Lung (tissue), 16 donors: Measurements from ENCODE around the gene EHD4. TPM values are rescaled to one million over a fixed set of nuclear protein-coding genes. Genes with fewer than 3 reads are reported as not detected.
A peak's percentile ranks its signal among the peaks of the same experiment; 100 is the strongest.

ENCODE experiments used
- ATAC-seq: fragments of 200-7000 bp; cut with Tn5 transposase; one replicate; pipeline ENCODE4 v1.9.1; 2020; ENCODE audit warnings: moderate number of reproducible peaks; ENCODE audit not compliant: insufficient read depth, low FRiP score
- DNase-seq, 3 donors: peaks; one replicate each; pipeline ENCODE4 v3.0.0-alpha.2; 2013 to 2017
- H3K27ac ChIP-seq, 2 donors: one replicate each; pipeline ENCODE4 v1.5.1; 2013; ENCODE audit warnings: mild to moderate bottlenecking in 2 of 2, moderate library complexity in 2 of 2, control low read depth in 1 of 2, inconsistent platforms in 1 of 2, low read depth in 1 of 2, low read length in 1 of 2
- H3K27me3 ChIP-seq, 3 donors: one replicate each; pipeline ENCODE4 v1.5.1; 2013; ENCODE audit warnings: low read length in 2 of 3; ENCODE audit not compliant: control insufficient read depth in 3 of 3, insufficient read depth in 3 of 3
- H3K36me3 ChIP-seq, 4 donors: one replicate each; pipeline ENCODE4 v1.5.1; 2013; ENCODE audit warnings: low read length in 4 of 4, mild to moderate bottlenecking in 1 of 4, moderate library complexity in 1 of 4; ENCODE audit not compliant: control insufficient read depth in 4 of 4, insufficient read depth in 4 of 4
- H3K4me1 ChIP-seq, 5 donors: one replicate each; pipeline ENCODE4 v1.5.1; 2013; ENCODE audit warnings: low read length in 5 of 5, mild to moderate bottlenecking in 2 of 5, moderate library complexity in 1 of 5; ENCODE audit not compliant: control insufficient read depth in 5 of 5, insufficient read depth in 5 of 5
- H3K4me3 ChIP-seq: one replicate; pipeline ENCODE4 v1.5.1; 2013; ENCODE audit warnings: mild to moderate bottlenecking, control low read depth, moderate library complexity
- H3K9ac ChIP-seq, 2 donors: one replicate each; pipeline ENCODE4 v1.5.1; 2013; ENCODE audit warnings: low read length in 2 of 2, control low read depth in 1 of 2; ENCODE audit not compliant: insufficient read depth in 1 of 2
- H3K9me3 ChIP-seq, 4 donors: one replicate each; pipeline ENCODE4 v1.5.1; 2013; ENCODE audit warnings: low read length in 3 of 4, mild to moderate bottlenecking in 1 of 4, moderate library complexity in 1 of 4; ENCODE audit not compliant: control insufficient read depth in 4 of 4, insufficient read depth in 3 of 4
- CTCF ChIP-seq: IDR thresholded peaks from 2 replicates; pipeline ENCODE4 v1.5.1; 2012; ENCODE audit warnings: mild to moderate bottlenecking; ENCODE audit errors: control extremely low read depth, extremely low read depth
- WGBS, 2 donors: extraction: QIAGEN DNeasy Blood & Tissue Kit; methylation state at CpG; one replicate each; pipeline ENCODE4 v1.1.7; 2013; 5-methylcytosine and 5-hydroxymethylcytosine counted together
- long read RNA-seq, 5 donors: transcript quantifications; one replicate each; lab custom pipeline, GENCODE V29; 2026
- polyA plus RNA-seq, 2 donors: library from polyadenylated mRNA; stranded (reverse); fragments of 200-250 nt; gene quantifications; one replicate each; pipeline ENCODE4 v1.2.1, GENCODE V29; 2013
- total RNA-seq, 2 donors: library from RNA; depleted of rRNA in 1 of 2; stranded (reverse); fragments of >200 nt in 1 of 2; gene quantifications; one replicate each; pipeline ENCODE4 v1.2.1, GENCODE V29; 2014 to 2021
- donor health status: control.
- donor health status: control.
- donor health status: Bipolar disorder and iron deficiency.
- donor health status: healthy.
- donor health status: DM: yes; HTN: yes; CAD: no.

Gene EHD4
- total RNA-seq = 10 to 100 TPM; 20.6 to 36.3 TPM
- polyA plus RNA-seq = 10 to 100 TPM; 16.4 to 31.1 TPM
- long read RNA-seq, donor 1, full-length matches to known transcripts = 7 of 7 reads
- long read RNA-seq, donor 1, partial matches to known transcripts = 0 of 7 reads
- long read RNA-seq, donor 1, other reads (novel, unspliced or antisense) = 0 of 7 reads
- long read RNA-seq, donor 2, full-length matches to known transcripts = 4 of 4 reads
- long read RNA-seq, donor 2, partial matches to known transcripts = 0 of 4 reads
- long read RNA-seq, donor 2, other reads (novel, unspliced or antisense) = 0 of 4 reads
- long read RNA-seq, donor 3, full-length matches to known transcripts = 4 of 4 reads
- long read RNA-seq, donor 3, partial matches to known transcripts = 0 of 4 reads
- long read RNA-seq, donor 3, other reads (novel, unspliced or antisense) = 0 of 4 reads
- long read RNA-seq, donor 4, partial matches to known transcripts = 0 of 1 reads
- long read RNA-seq, donor 4, other reads (novel, unspliced or antisense) = 0 of 1 reads
- long read RNA-seq, donor 5, full-length matches to known transcripts = 3 of 3 reads
- long read RNA-seq, donor 5, partial matches to known transcripts = 0 of 3 reads
- long read RNA-seq, donor 5, other reads (novel, unspliced or antisense) = 0 of 3 reads

DNA sequence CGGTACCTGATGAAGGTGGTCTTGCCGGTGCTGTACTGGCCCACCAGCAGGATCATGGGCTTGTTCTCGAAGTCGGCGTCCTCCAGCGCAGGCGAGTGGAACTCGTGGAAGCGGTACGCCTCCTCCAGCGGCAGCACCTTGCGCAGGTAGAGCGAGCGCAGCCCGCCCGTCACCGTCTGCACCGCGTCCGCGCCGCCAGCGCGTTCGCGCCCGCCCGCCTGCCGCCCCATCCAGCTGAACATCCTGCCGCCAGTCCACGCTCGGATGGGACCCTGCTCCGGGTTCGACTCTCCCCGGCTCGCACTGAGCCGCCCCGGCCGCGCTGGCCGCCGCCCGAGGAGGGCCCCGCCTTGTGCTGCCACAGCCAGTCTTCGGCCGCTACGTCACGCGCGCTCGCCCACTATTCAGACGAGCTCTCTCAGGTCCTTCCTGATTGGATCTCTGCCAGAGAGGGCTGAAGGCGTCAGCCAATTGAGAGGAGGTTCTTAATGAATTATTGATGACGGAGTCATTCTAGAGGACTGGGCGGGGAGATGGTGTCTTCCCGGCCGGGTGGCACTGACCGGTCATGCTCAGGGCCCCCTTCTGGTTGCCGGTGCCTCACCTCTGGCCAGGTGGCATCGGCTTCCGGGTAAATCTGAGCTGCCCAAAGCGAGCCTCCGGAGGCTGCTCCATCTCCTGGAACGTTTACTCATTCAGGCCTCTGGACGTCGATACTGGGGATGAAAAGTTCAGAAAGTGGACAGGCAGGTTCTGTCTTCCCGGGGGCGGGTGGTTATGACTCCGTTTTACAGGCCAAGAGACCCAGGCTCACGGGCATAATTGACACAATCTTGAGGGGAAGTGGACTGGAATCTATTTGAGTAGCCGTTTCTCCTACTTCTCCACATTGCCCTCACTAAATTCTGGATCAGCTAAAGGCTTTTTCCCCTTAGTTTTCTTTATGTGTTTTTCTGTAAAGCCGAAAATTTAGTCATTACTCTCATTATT, at the start of gene EHD4:
TSS of gene EHD4 (minus strand) at position 305 of the 990 bp plus-strand sequence. CDS start at position 242, 63 bp downstream.
- WGBS, 2 donors = 2% methylated on average over 65 to 72 of the region's 72 CpGs
- ATAC-seq = peak; percentile 94

DNA sequence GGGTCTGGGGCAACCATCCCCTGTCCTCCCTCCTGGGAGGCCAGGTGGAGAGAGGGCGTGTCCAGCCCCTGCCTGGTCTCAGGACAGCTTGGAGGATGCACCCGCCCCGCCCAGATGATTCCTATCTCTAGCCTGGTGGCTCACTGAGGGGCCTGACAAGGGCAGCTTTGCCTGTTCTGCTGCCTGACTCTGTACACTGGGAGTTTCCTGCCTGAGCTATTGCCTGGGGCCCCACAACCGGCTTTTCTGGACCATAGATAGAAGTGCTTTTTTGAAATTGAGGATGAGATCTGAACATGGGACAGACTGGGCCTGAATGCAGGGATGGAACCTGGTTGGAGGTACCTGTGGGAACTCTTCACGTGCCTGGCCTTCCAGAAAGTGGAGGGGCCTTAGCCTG, 49.2 kb upstream of the EHD4 start:
- H3K9me3 ChIP-seq = no peaks in the 10 kb centered on the region
- peaks cover 0 to 13% (median 4%) of the 10 kb centered on the region in 5 donors for H3K4me1 ChIP-seq
- no peak for TF ChIP-seq CTCF
- ATAC-seq (no peak), DNase-seq (no peak)
- no peaks in the 10 kb centered on the region for H3K27me3 ChIP-seq
- 94 to 97% methylated on average over 5 of the region's 5 CpGs for WGBS, 2 donors
- H3K9ac ChIP-seq = no peak overlapping the region
- no peak overlapping the region for H3K27ac ChIP-seq
- H3K36me3 ChIP-seq = no peaks in the 10 kb centered on the region
- no peak overlapping the region for H3K4me3 ChIP-seq

More for the DNA sequence above, at the start of gene EHD4:
- Histone ChIP-seq H3K36me3 (no peaks in the 10 kb centered on the region), H3K4me1 (peaks cover 0 to 19% (median 10%) of the 10 kb centered on the region in 5 donors), H3K9ac (peak within 1 kb of the TSS; percentile 71 to 79), H3K4me3 (peak within 1 kb of the TSS; percentile 98), H3K27ac (peak within 1 kb of the TSS; percentile 96 to 99), H3K27me3 (peaks cover 0 to 6% (median 0%) of the 10 kb centered on the region in 3 donors), H3K9me3 (no peaks in the 10 kb centered on the region)
- DNase-seq = peak; percentile 98 to 99 (median 99)
- TF ChIP-seq CTCF = peak; percentile 13

GRCh38 chr15:42020713-42021273, 48.4 kb upstream of the EHD4 start, which contains the start of gene PLA2G4E:
PLA2G4E (minus strand) TSS chr15:42021042; CDS start chr15:42021030, 12 bp downstream.
- Histone ChIP-seq H3K27me3 (no peaks in the 10 kb centered on the region), H3K36me3 (no peaks in the 10 kb centered on the region), H3K9me3 (no peaks in the 10 kb centered on the region), H3K9ac (no peak within 1 kb of the TSS), H3K27ac (no peak within 1 kb of the TSS), H3K4me3 (no peak within 1 kb of the TSS), H3K4me1 (peaks cover 0 to 13% (median 4%) of the 10 kb centered on the region in 5 donors)
- no peak for ATAC-seq
- WGBS, 2 donors = 92 to 99% methylated on average over 5 of the region's 5 CpGs
- no peak for TF ChIP-seq CTCF
- no peak for DNase-seq
